DOHH2 (cell line): ENCODE results near the gene LMOD3.

Experiments
- H3F3A ChIP-seq: fragments of 200-600 bp; sonication (generic), shearing (Covaris generic); 2 replicates; pipeline ENCODE4 v1.6.0; 2016; ENCODE audit warnings: antibody characterized with exemption, mild to moderate bottlenecking; ENCODE audit not compliant: control insufficient read depth, insufficient read depth
- H3K27ac ChIP-seq: fragments of 200-600 bp; sonication (generic); 2 replicates; pipeline ENCODE4 v1.5.1; 2014; ENCODE audit warnings: low read depth, mild to moderate bottlenecking, low read length, moderate library complexity
- H3K27me3 ChIP-seq: fragments of 200-600 bp; sonication (generic); 2 replicates; pipeline ENCODE4 v1.6.1; 2014; ENCODE audit warnings: mild to moderate bottlenecking, low read length, mixed read lengths; ENCODE audit not compliant: control insufficient read depth
- H3K36me3 ChIP-seq: fragments of 200-600 bp; sonication (generic); 2 replicates; pipeline ENCODE4 v1.6.1; 2014; ENCODE audit warnings: mild to moderate bottlenecking, low read length, moderate library complexity, mixed read lengths; ENCODE audit not compliant: control insufficient read depth
- H3K4me1 ChIP-seq: fragments of 200-600 bp; sonication (generic); 2 replicates; pipeline ENCODE4 v1.6.1; 2014; ENCODE audit warnings: mild to moderate bottlenecking, low read length, mixed read lengths; ENCODE audit not compliant: control insufficient read depth
- H3K4me2 ChIP-seq: fragments of 200-600 bp; sonication (generic); 2 replicates; pipeline ENCODE4 v1.6.0; 2014; ENCODE audit warnings: mild to moderate bottlenecking, low read length, moderate library complexity
- H3K4me3 ChIP-seq: fragments of 200-600 bp; sonication (generic); 2 replicates; pipeline ENCODE4 v1.5.1; 2014; ENCODE audit warnings: mild to moderate bottlenecking, low read length, mixed read lengths
- H3K79me2 ChIP-seq: fragments of 200-600 bp; sonication (generic); 2 replicates; pipeline ENCODE4 v1.6.1; 2014; ENCODE audit warnings: mild to moderate bottlenecking, low read length, mixed read lengths; ENCODE audit not compliant: control insufficient read depth
- H3K9me2 ChIP-seq: fragments of 200-600 bp; sonication (generic); replicated peaks from 2 replicates; pipeline ENCODE4 v1.6.1; 2014; ENCODE audit warnings: mild to moderate bottlenecking, low read length, mixed read lengths; ENCODE audit not compliant: control insufficient read depth
- H3K9me3 ChIP-seq: fragments of 200-600 bp; sonication (generic); 2 replicates; pipeline ENCODE4 v1.6.1; 2014; ENCODE audit warnings: antibody characterized with exemption, low read length, mixed read lengths; ENCODE audit not compliant: control insufficient read depth, insufficient read depth
- H4K20me1 ChIP-seq: fragments of 200-600 bp; sonication (generic); 2 replicates; pipeline ENCODE4 v1.6.0; 2014; ENCODE audit warnings: low read depth, mild to moderate bottlenecking, antibody characterized with exemption, low read length, moderate library complexity; ENCODE audit not compliant: control insufficient read depth, insufficient read depth
- CTCF ChIP-seq: fragments of 200-600 bp; sonication (generic); IDR thresholded peaks from one replicate; pipeline ENCODE4 v1.5.1; 2014; ENCODE audit warnings: antibody characterized with exemption, mild to moderate bottlenecking, low read depth, low read length; ENCODE audit not compliant: poor library complexity, severe bottlenecking
- EZH2phosphoT487 ChIP-seq: fragments of 200-600 bp; sonication (generic); IDR thresholded peaks from 2 replicates; pipeline ENCODE4 v1.6.1; 2017; ENCODE audit warnings: borderline replicate concordance, mild to moderate bottlenecking, antibody characterized with exemption, low read length, moderate library complexity, mixed read lengths

The LMOD3 gene

GRCh38 chr3:69122403-69122802, at the start of gene LMOD3:
Gene LMOD3 (minus strand): TSS chr3:69122595. CDS start chr3:69122386, 209 bp downstream.
- Histone ChIP-seq H3K27me3 (peaks cover 21% of the 10 kb centered on the region), H3K9me3 (no peaks in the 10 kb centered on the region), H3K27ac (no peak within 1 kb of the TSS), H3K79me2 (no peaks in the 10 kb centered on the region), H3K4me2 (no peak within 1 kb of the TSS), H4K20me1 (no peaks in the 10 kb centered on the region), H3K36me3 (no peaks in the 10 kb centered on the region), H3K4me1 (no peaks in the 10 kb centered on the region), H3F3A (no peaks in the 10 kb centered on the region), H3K4me3 (no peak within 1 kb of the TSS), H3K9me2 (no peaks in the 10 kb centered on the region)
- no peak for TF ChIP-seq EZH2phosphoT487
- no peak for TF ChIP-seq CTCF

- H3K4me3 ChIP-seq, result no peak overlapping the region
- H3K9me3 ChIP-seq, result no peaks in the 10 kb centered on the region
- no peaks in the 10 kb centered on the region for H3K36me3 ChIP-seq
- H3K27me3 ChIP-seq, result 0 out of 2 replicates have a peak, but pooled peaks cover 3% of the 10 kb centered on the region
- H3K27ac ChIP-seq, result no peak overlapping the region
- H3K9me2 ChIP-seq, result no peaks in the 10 kb centered on the region
- H4K20me1 ChIP-seq, result no peaks in the 10 kb centered on the region
- H3K4me2 ChIP-seq, result no peak overlapping the region
- no peaks in the 10 kb centered on the region for H3K79me2 ChIP-seq
- no peaks in the 10 kb centered on the region for H3K4me1 ChIP-seq
- H3F3A ChIP-seq, result no peaks in the 10 kb centered on the region
- TF ChIP-seq EZH2phosphoT487 (no peak), CTCF (no peak)
Observed at GRCh38 chr3:69172058-69172457, 49.7 kb upstream of the LMOD3 start.

- H3F3A ChIP-seq, result no peaks in the 10 kb centered on the region
- H3K36me3 ChIP-seq, result no peaks in the 10 kb centered on the region
- peaks cover 3% of the 10 kb centered on the region; the same call in 1 of the 2 replicates for H3K27me3 ChIP-seq
- H3K9me3 ChIP-seq, result no peaks in the 10 kb centered on the region
- no peaks in the 10 kb centered on the region for H3K4me1 ChIP-seq
- H3K27ac ChIP-seq, result no peak overlapping the region
- no peak for TF ChIP-seq EZH2phosphoT487
- no peak for TF ChIP-seq CTCF
- no peak overlapping the region for H3K4me3 ChIP-seq
- H3K4me2 ChIP-seq, result no peak overlapping the region
- no peaks in the 10 kb centered on the region for H3K79me2 ChIP-seq
- H4K20me1 ChIP-seq, result no peaks in the 10 kb centered on the region
- H3K9me2 ChIP-seq, result no peaks in the 10 kb centered on the region
Observed at GRCh38 chr3:69166446-69166845, 44.1 kb upstream of the LMOD3 start.

GRCh38 chr3:69165744-69166143, 43.3 kb upstream of the LMOD3 start:
- no peaks in the 10 kb centered on the region for H3K4me1 ChIP-seq
- H4K20me1 ChIP-seq, result no peaks in the 10 kb centered on the region
- H3K9me3 ChIP-seq, result no peaks in the 10 kb centered on the region
- H3K27me3 ChIP-seq, result peaks cover 3% of the 10 kb centered on the region; the same call in 1 of the 2 replicates
- H3K9me2 ChIP-seq, result no peaks in the 10 kb centered on the region
- H3K27ac ChIP-seq, result no peak overlapping the region
- TF ChIP-seq EZH2phosphoT487, result no peak
- no peaks in the 10 kb centered on the region for H3F3A ChIP-seq
- no peaks in the 10 kb centered on the region for H3K79me2 ChIP-seq
- H3K36me3 ChIP-seq, result no peaks in the 10 kb centered on the region
- H3K4me3 ChIP-seq, result no peak overlapping the region
- H3K4me2 ChIP-seq, result no peak overlapping the region
